Measurements from ENCODE around the gene BTBD6. TPM values are rescaled to one million over a fixed set of nuclear protein-coding genes. Genes with fewer than 3 reads are reported as not detected.

Gene BTBD6
- total RNA-seq, 2 donors from 2014 or later = 60.0 to 82.5 TPM

GRCh38 chr14:105213361-105213760 lies 35.0 kb upstream of the BTBD6 start:
- WGBS = 92% methylated on average over 10 of the region's 10 CpGs
- no peaks in the 10 kb centered on the region for H3K4me1 ChIP-seq (replicated peaks)
- TF ChIP-seq POLR2A (IDR thresholded peaks at IDR 0.05) (no peak), CTCF (IDR thresholded peaks at IDR 0.05) (no peak), POLR2AphosphoS5 (IDR thresholded peaks at IDR 0.05) (no peak)
- H3K36me3 ChIP-seq = peaks cover 0 to 5% of the 10 kb centered on the region in 2 donors
- no peak for DNase-seq (ENCODE audit: low spot score)
- no peak overlapping the region for H3K4me3 ChIP-seq
- H3K27me3 ChIP-seq (replicated peaks; ENCODE audit: insufficient read depth) = no peaks in the 10 kb centered on the region
- H3K9me3 ChIP-seq = no peaks in the 10 kb centered on the region
- intact Hi-C loops (cut with DNase I) = no loop called here
- H3K27ac ChIP-seq = no peak overlapping the region

GRCh38 chr14:105214324-105214915 lies 33.9 kb upstream of the BTBD6 start:
- Histone ChIP-seq H3K9me3 (no peaks in the 10 kb centered on the region), H3K4me3 (no peak overlapping the region), H3K36me3 (peaks cover 5 to 7% of the 10 kb centered on the region in 2 donors), H3K27ac (no peak overlapping the region), H3K27me3 (replicated peaks; ENCODE audit: insufficient read depth) (no peaks in the 10 kb centered on the region), H3K4me1 (replicated peaks) (no peaks in the 10 kb centered on the region)
- no peak for DNase-seq (ENCODE audit: low spot score)
- intact Hi-C loops (cut with DNase I) = no loop called here
- TF ChIP-seq POLR2A (IDR thresholded peaks at IDR 0.05) (no peak), CTCF (IDR thresholded peaks at IDR 0.05) (no peak), POLR2AphosphoS5 (IDR thresholded peaks at IDR 0.05) (no peak)
- 87% methylated on average over 10 of the region's 14 CpGs for WGBS

- DNase-seq (ENCODE audit: low spot score) = no peak
- intact Hi-C loops (cut with DNase I) = no loop called here
- Histone ChIP-seq H3K27ac (no peak overlapping the region), H3K36me3 (peaks cover 5 to 8% of the 10 kb centered on the region in 2 donors), H3K27me3 (replicated peaks; ENCODE audit: insufficient read depth) (no peaks in the 10 kb centered on the region), H3K4me3 (no peak overlapping the region), H3K4me1 (replicated peaks) (no peaks in the 10 kb centered on the region), H3K9me3 (no peaks in the 10 kb centered on the region)
- 90% methylated on average over 3 of the region's 3 CpGs for WGBS
- TF ChIP-seq POLR2A (IDR thresholded peaks at IDR 0.05) = no peak
- no peak for TF ChIP-seq CTCF (IDR thresholded peaks at IDR 0.05)
- TF ChIP-seq POLR2AphosphoS5 (IDR thresholded peaks at IDR 0.05) = no peak
These were observed 32.7 kb upstream of the BTBD6 start for GRCh38 chr14:105215602-105216001.

GRCh38 chr14:105216490-105217247 lies 31.7 kb upstream of the BTBD6 start:
- WGBS = 91% methylated on average over 28 of the region's 30 CpGs
- TF ChIP-seq POLR2A (IDR thresholded peaks at IDR 0.05) (no peak), POLR2AphosphoS5 (IDR thresholded peaks at IDR 0.05) (no peak), CTCF (IDR thresholded peaks at IDR 0.05) (no peak)

GRCh38 chr14:105217774-105218173 lies 30.6 kb upstream of the BTBD6 start:
- 90% methylated on average over 10 of the region's 11 CpGs for WGBS
- Histone ChIP-seq H3K9me3 (no peaks in the 10 kb centered on the region), H3K27me3 (replicated peaks; ENCODE audit: insufficient read depth) (no peaks in the 10 kb centered on the region), H3K4me1 (replicated peaks) (no peaks in the 10 kb centered on the region), H3K27ac (no peak overlapping the region), H3K36me3 (peaks cover 5 to 8% of the 10 kb centered on the region in 2 donors), H3K4me3 (no peak overlapping the region)
- intact Hi-C loops (cut with DNase I) = no loop called here
- TF ChIP-seq CTCF (IDR thresholded peaks at IDR 0.05) = no peak
- TF ChIP-seq POLR2A (IDR thresholded peaks at IDR 0.05) = no peak
- TF ChIP-seq POLR2AphosphoS5 (IDR thresholded peaks at IDR 0.05) = no peak
- DNase-seq (ENCODE audit: low spot score) = no peak

More at GRCh38 chr14:105216490-105217247, 31.7 kb upstream of the BTBD6 start:
- peaks cover 5 to 8% of the 10 kb centered on the region in 2 donors for H3K36me3 ChIP-seq
- intact Hi-C loops (cut with DNase I) = no loop called here
- no peak overlapping the region for H3K27ac ChIP-seq
- no peak for DNase-seq (ENCODE audit: low spot score)
- H3K9me3 ChIP-seq = no peaks in the 10 kb centered on the region
- H3K4me1 ChIP-seq (replicated peaks) = no peaks in the 10 kb centered on the region
- no peak overlapping the region for H3K4me3 ChIP-seq
- H3K27me3 ChIP-seq (replicated peaks; ENCODE audit: insufficient read depth) = no peaks in the 10 kb centered on the region

Data from prostate gland (tissue), 2 donors.